LNCaP clone FGC (cell line): ENCODE data around the gene PLPPR1.

Experiments used
- DNase-seq: peaks from one replicate; pipeline ENCODE4 v3.0.0-alpha.2; 2011; ENCODE audit warnings: low read depth
- H3K4me3 ChIP-seq: 2 replicates; pipeline ENCODE4 v1.5.1; 2011; ENCODE audit warnings: mild to moderate bottlenecking, low read depth, low read length, control low read depth
- CTCF ChIP-seq: IDR thresholded peaks from 2 replicates; pipeline ENCODE4 v1.5.1; 2012; ENCODE audit warnings: mild to moderate bottlenecking; ENCODE audit not compliant: control insufficient read depth, insufficient read depth; ENCODE audit errors: extremely low read depth

Gene PLPPR1

DNA sequence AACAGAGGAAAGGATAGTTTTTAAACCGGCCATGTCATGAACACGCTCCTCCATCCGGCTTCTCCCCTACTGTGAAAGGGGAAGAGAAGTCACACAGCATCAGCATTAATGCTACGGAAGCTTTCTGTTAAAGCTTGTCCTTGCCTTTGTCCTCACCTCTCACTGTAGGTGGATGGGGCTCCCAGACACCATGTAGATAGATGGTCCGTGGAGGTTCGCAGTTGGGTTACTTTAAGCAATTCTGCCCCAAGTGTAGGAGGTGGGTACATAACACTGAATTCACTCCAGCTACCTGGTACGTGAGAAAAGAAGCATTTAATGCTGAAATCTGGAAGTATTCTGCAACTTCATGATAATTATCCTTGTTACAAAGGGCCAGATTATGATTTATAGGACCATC, 190.5 kb downstream of the PLPPR1 start:
- TF ChIP-seq CTCF = no peak
- H3K4me3 ChIP-seq = no peak overlapping the region
- no peak for DNase-seq

DNA sequence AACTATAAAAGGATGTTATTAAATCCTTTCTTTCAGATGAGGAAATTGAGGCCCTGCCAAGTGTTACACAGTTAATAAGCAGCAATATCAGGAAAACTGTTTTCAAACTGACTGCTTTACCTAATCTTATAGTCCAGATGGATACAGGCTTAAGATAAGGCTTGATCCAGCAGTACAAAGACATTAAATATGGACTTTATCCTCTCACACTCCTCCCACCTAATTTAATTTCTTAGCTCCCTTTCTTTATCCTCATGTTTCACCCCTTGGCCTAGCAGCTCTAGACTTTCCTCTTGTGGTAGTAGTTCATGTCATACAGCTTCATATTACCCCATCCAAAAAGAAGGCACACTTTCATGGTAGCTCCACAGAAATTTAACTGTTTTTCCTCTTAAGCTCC, 191.8 kb downstream of the PLPPR1 start:
- H3K4me3 ChIP-seq = no peak overlapping the region
- DNase-seq = no peak
- no peak for TF ChIP-seq CTCF

GRCh38 chr9:101225271-101225670, 196.7 kb downstream of the PLPPR1 start:
- no peak for DNase-seq
- no peak for TF ChIP-seq CTCF
- no peak overlapping the region for H3K4me3 ChIP-seq

- TF ChIP-seq CTCF = no peak
- no peak overlapping the region for H3K4me3 ChIP-seq
- DNase-seq = no peak
Measured at GRCh38 chr9:101226161-101226560, 197.6 kb downstream of the PLPPR1 start.

- TF ChIP-seq CTCF = no peak
- no peak overlapping the region for H3K4me3 ChIP-seq
- no peak for DNase-seq
Measured at GRCh38 chr9:101226803-101227202, 198.3 kb downstream of the PLPPR1 start.

DNA sequence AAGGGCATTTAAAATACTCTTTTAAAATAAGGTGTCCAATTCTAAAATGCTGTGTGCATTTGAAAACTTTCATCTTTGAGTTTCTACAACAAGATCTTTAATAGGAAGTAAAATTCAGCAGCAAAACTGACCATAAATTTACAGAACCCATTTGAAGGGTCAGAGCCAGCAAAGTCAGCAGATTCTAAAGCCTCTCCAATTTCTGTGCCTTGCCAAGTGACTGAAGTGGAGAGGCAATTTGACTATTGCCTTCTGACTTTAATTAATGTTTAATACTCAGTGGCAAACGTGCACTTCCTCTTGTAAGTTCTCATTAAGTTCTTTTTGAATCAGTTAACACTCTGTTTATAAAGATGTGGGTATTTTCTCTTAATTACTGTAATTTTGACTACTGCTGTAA, 201.1 kb downstream of the PLPPR1 start:
- TF ChIP-seq CTCF = no peak
- DNase-seq = no peak
- no peak overlapping the region for H3K4me3 ChIP-seq

DNA sequence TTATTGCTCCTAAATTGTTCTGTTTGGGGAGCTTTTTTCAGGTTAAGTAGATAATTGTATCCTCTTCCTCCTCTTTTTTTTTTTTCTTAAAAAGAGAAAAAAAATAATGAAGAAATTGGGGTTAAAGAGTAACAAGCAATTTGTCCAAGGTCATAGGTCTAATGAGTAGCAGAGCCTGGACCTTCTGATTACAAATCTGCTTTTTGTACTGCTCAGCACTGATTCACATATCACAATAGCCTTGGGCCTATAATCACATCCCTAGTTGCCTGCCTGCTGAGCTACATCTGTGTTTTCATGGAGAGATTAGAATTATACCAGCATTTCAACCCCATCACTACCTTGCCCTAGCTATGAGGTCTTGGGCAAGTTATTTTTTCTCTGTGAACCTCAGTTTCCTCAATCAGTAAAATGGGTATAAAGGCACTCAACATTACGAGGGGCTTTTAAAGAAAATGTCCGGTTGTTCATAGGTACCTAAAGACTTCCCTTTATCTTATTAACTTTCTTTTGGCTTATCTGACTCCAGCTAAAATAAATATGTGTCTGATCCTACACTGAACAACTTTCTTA, 204.0 kb downstream of the PLPPR1 start:
- TF ChIP-seq CTCF = no peak
- H3K4me3 ChIP-seq = no peak overlapping the region
- no peak for DNase-seq
